Measurements from ENCODE around the gene COL13A1.

GRCh38 chr10:69769395-69769992, 32.2 kb upstream of the COL13A1 start:
- TF ChIP-seq POLR2A (IDR thresholded peaks at IDR 0.05), result no peak
- no peak for TF ChIP-seq POLR2AphosphoS5 (IDR thresholded peaks at IDR 0.05)
- no peak for TF ChIP-seq CTCF (IDR thresholded peaks at IDR 0.05)

Measured in breast epithelium (tissue), 3 donors.